ENCODE measurements around the gene HOXA4.

- no peak for TF ChIP-seq CTCF (IDR thresholded peaks at IDR 0.05)
- peak in 2 of 3 donors; percentile 11 to 19 for TF ChIP-seq POLR2AphosphoS5 (IDR thresholded peaks at IDR 0.05)
- TF ChIP-seq POLR2A (IDR thresholded peaks at IDR 0.05): no peak
- no peak for TF ChIP-seq EP300 (IDR thresholded peaks at IDR 0.05)
Observed at GRCh38 chr7:27096768-27097514, 33.6 kb downstream of the HOXA4 start.
